ENCODE data around the gene LPIN3. TPM values are rescaled to one million over a fixed set of nuclear protein-coding genes. Genes with fewer than 3 reads are reported as not detected.

Gene LPIN3
- total RNA-seq, 2 experiments from 2014 or later: 1.9 to 2.4 TPM

GRCh38 chr20:41360831-41361756 is 20.5 kb downstream of the LPIN3 start:
- Mint-ChIP-seq H3K27me3 (peaks cover 12% of the 10 kb centered on the region), H3K9me3 (no peaks in the 10 kb centered on the region), H3K4me3 (no peak overlapping the region), H3K4me1 (ENCODE audit: low read depth) (no peaks in the 10 kb centered on the region), H3K27ac (no peak overlapping the region), H3K36me3 (ENCODE audit: low read depth) (no peaks in the 10 kb centered on the region)
- peaks cover 10 to 13% of the 10 kb centered on the region in 2 experiments for H3K27me3 ChIP-seq (ENCODE audit: control insufficient read depth in 1 of 2, insufficient read depth in 2 of 2, low read length in 2 of 2)
- ChIA-PET CTCF (no interaction called here), POLR2A (no interaction called here)
- no peak overlapping the region for H3K4me3 ChIP-seq (ENCODE audit: low read length)
- no peaks in the 10 kb centered on the region for H3K36me3 ChIP-seq (ENCODE audit: insufficient read depth, low read length)
- intact Hi-C loops (cut with DNase I, micrococcal nuclease): no loop called here
- DNase-seq: no peak
- no peaks in the 10 kb centered on the region for H3K4me1 ChIP-seq (ENCODE audit: insufficient read depth, low read length)
- no peak for TF ChIP-seq CTCF (IDR thresholded peaks at IDR 0.05)
- no peak for ATAC-seq (ENCODE audit: poor library complexity)
- no peaks in the 10 kb centered on the region for H3K9me3 ChIP-seq (ENCODE audit: control insufficient read depth in 1 of 2, insufficient read depth in 1 of 2, low read length in 2 of 2)
- no peak overlapping the region for H3K27ac ChIP-seq (ENCODE audit: low read depth in 1 of 2, low read length in 2 of 2)

- H3K9me3 ChIP-seq (ENCODE audit: control insufficient read depth in 1 of 2, insufficient read depth in 1 of 2, low read length in 2 of 2): no peaks in the 10 kb centered on the region
- ATAC-seq (ENCODE audit: poor library complexity): no peak
- H3K27ac ChIP-seq (ENCODE audit: low read depth in 1 of 2, low read length in 2 of 2): no peak overlapping the region
- peaks cover under 1% of the 10 kb centered on the region for H3K4me1 Mint-ChIP-seq (ENCODE audit: low read depth)
- TF ChIP-seq CTCF (IDR thresholded peaks at IDR 0.05): no peak
- H3K36me3 Mint-ChIP-seq (ENCODE audit: low read depth): no peaks in the 10 kb centered on the region
- no peak for DNase-seq
- ChIA-PET POLR2A (no interaction called here), CTCF (no interaction called here)
- H3K4me1 ChIP-seq (ENCODE audit: insufficient read depth, low read length): no peaks in the 10 kb centered on the region
- H3K36me3 ChIP-seq (ENCODE audit: insufficient read depth, low read length): no peaks in the 10 kb centered on the region
- no peaks in the 10 kb centered on the region for H3K9me3 Mint-ChIP-seq
- no peak overlapping the region for H3K27ac Mint-ChIP-seq
- H3K4me3 ChIP-seq (ENCODE audit: low read length): no peak overlapping the region
- intact Hi-C loops (cut with DNase I, micrococcal nuclease): no loop called here
- H3K27me3 Mint-ChIP-seq: peaks cover 14% of the 10 kb centered on the region
- H3K27me3 ChIP-seq (ENCODE audit: control insufficient read depth in 1 of 2, insufficient read depth in 2 of 2, low read length in 2 of 2): peaks cover 10 to 16% of the 10 kb centered on the region in 2 experiments
- no peak overlapping the region for H3K4me3 Mint-ChIP-seq
Observed at GRCh38 chr20:41361757-41362747, 21.4 kb downstream of the LPIN3 start.

GRCh38 chr20:41362748-41363140 is 22.1 kb downstream of the LPIN3 start:
- Histone ChIP-seq H3K4me3 (ENCODE audit: low read length) (no peak overlapping the region), H3K9me3 (ENCODE audit: control insufficient read depth in 1 of 2, insufficient read depth in 1 of 2, low read length in 2 of 2) (no peaks in the 10 kb centered on the region), H3K27ac (ENCODE audit: low read depth in 1 of 2, low read length in 2 of 2) (no peak overlapping the region), H3K27me3 (ENCODE audit: control insufficient read depth in 1 of 2, insufficient read depth in 2 of 2, low read length in 2 of 2) (peaks cover 15 to 23% of the 10 kb centered on the region in 2 experiments), H3K4me1 (ENCODE audit: insufficient read depth, low read length) (no peaks in the 10 kb centered on the region), H3K36me3 (ENCODE audit: insufficient read depth, low read length) (no peaks in the 10 kb centered on the region)
- Mint-ChIP-seq H3K27ac (no peak overlapping the region), H3K9me3 (no peaks in the 10 kb centered on the region), H3K27me3 (peaks cover 21% of the 10 kb centered on the region), H3K4me3 (no peak overlapping the region), H3K36me3 (ENCODE audit: low read depth) (no peaks in the 10 kb centered on the region), H3K4me1 (ENCODE audit: low read depth) (peaks cover 8% of the 10 kb centered on the region)
- POLR2A ChIA-PET: no interaction called here
- CTCF ChIA-PET: no interaction called here
- ATAC-seq (ENCODE audit: poor library complexity): no peak
- DNase-seq: no peak
- intact Hi-C loops (cut with DNase I, micrococcal nuclease): no loop called here
- no peak for TF ChIP-seq CTCF (IDR thresholded peaks at IDR 0.05)
